Body of pancreas (tissue), 4 donors: ENCODE data around the gene PCDHB7. TPM values are rescaled to one million over a fixed set of nuclear protein-coding genes. Genes with fewer than 3 reads are reported as not detected.
A peak's percentile ranks its signal among the peaks of the same experiment; 100 is the strongest.
"Not testable (repeated sequence)": the region's sequence is repeated elsewhere in the genome, so short reads cannot be mapped to it uniquely, and the experiment has no call there.

Experiments
- ATAC-seq: fragments of 150-250 bp; one replicate; pipeline ENCODE4 v1.9.1; 2016
- DNase-seq, 4 donors: peaks; one replicate each; pipeline ENCODE4 v3.0.0-alpha.2; 2019
- H3K27ac ChIP-seq, 4 donors: fragments of 200-600 bp; sonication (generic); 1 replicate in 3 of 4; 2 replicates in 1 of 4; pipeline versions ENCODE4 v1.5.1 to v1.6.1; 2016 to 2019; ENCODE audit warnings: mild to moderate bottlenecking in 1 of 4, mixed read lengths in 1 of 4, moderate library complexity in 1 of 4
- H3K27me3 ChIP-seq, 2 donors: fragments of 200-600 bp; sonication (generic); one replicate each; pipeline ENCODE4 v1.6.0; 2016; ENCODE audit warnings: mild to moderate bottlenecking in 1 of 2
- H3K36me3 ChIP-seq, 2 donors: fragments of 200-600 bp; sonication (generic); replicated peaks in 1 of 2; 2 replicates each; pipeline ENCODE4 v1.5.1; 2016; ENCODE audit warnings: low read depth in 2 of 2; ENCODE audit not compliant: insufficient read depth in 1 of 2
- H3K4me1 ChIP-seq: fragments of 200-600 bp; sonication (generic); one replicate; pipeline ENCODE4 v1.6.0; 2016
- H3K4me3 ChIP-seq, 2 donors: fragments of 200-600 bp; sonication (generic); 1 replicate in 1 of 2; 2 replicates in 1 of 2; pipeline ENCODE4 v1.5.1; 2016 to 2019
- H3K9me3 ChIP-seq, 3 donors: fragments of 200-600 bp; sonication (generic); 1 replicate in 2 of 3; 2 replicates in 1 of 3; pipeline ENCODE4 v1.5.1; 2016
- POLR2A ChIP-seq, 3 donors: fragments of 450-650 bp; IDR thresholded peaks; one replicate each; pipeline ENCODE4 v1.6.1; 2016; ENCODE audit warnings: antibody characterized with exemption in 3 of 3, mild to moderate bottlenecking in 2 of 3
- WGBS, 2 donors: methylation state at CpG; one replicate each; pipeline ENCODE4 v1.1.5; 2017; 5-methylcytosine and 5-hydroxymethylcytosine counted together
- intact Hi-C: fragments of 100-400 bp; cut with DNase I; formaldehyde crosslinking; loops from one replicate; pipeline ENCODE4 v1.15.1; 2023
- total RNA-seq, 2 donors: library from RNA; depleted of rRNA; stranded (reverse); fragments of >200 nt; gene quantifications; one replicate each; pipeline ENCODE4 v1.1.0, GENCODE V29; 2016
- TF ChIP-seq, protein P1 (sequence below), 7 experiments: fragments of 450-650 bp in 4 of 7; fragments of 200-600 bp in 3 of 7; sonication (generic) in 3 of 7; IDR thresholded peaks; one replicate each; pipeline ENCODE4 v1.5.1; 2016 to 2019; ENCODE audit warnings: antibody characterized with exemption in 7 of 7

PCDHB7 gene
- total RNA-seq, 2 donors from 2014 or later = 0.52 TPM; not detected in 1

DNA sequence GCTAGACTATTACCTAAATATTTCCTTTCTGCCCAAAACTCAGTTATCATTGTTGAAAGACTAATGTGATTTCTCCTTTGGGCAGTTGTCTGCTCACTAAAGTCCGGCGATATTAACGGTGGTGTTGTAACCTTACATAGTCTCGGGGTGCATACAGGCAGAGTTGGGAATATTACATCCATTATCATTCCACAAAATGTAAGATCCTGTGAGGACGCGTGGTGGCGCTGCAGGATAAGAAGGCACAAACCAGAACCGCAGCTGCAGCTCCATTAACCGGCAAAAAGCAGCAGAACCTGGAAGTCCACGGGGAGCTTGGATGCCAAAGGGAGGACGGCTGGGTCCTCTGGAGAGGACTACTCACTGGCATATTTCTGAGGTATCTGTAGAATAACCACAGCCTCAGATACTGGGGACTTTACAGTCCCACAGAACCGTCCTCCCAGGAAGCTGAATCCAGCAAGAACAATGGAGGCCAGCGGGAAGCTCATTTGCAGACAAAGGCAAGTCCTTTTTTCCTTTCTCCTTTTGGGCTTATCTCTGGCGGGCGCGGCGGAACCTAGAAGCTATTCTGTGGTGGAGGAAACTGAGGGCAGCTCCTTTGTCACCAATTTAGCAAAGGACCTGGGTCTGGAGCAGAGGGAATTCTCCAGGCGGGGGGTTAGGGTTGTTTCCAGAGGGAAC, 41.4 kb downstream of the PCDHB7 start, which contains the start of gene PCDHB13:
PCDHB13 (plus strand) TSS at position 264 of the 684 bp plus-strand sequence; CDS start at position 469, 205 bp downstream.
- H3K27me3 ChIP-seq, H3K27ac ChIP-seq, H3K4me3 ChIP-seq, H3K36me3 ChIP-seq, intact Hi-C loops, H3K4me1 ChIP-seq: not testable (repeated sequence)
- WGBS, 2 donors = 6% methylated on average over 9 to 13 of the region's 18 CpGs
- H3K9me3 ChIP-seq = peaks cover 0 to 36% (median 0%) of the 10 kb centered on the region in 3 donors
- ATAC-seq (peak; percentile 73), DNase-seq (peak; percentile 58 to 77 (median 70))
- TF ChIP-seq POLR2A (IDR thresholded peaks at IDR 0.05) = peak in 2 of 3 donors; percentile 6 to 14
- TF ChIP-seq, protein P1, sequence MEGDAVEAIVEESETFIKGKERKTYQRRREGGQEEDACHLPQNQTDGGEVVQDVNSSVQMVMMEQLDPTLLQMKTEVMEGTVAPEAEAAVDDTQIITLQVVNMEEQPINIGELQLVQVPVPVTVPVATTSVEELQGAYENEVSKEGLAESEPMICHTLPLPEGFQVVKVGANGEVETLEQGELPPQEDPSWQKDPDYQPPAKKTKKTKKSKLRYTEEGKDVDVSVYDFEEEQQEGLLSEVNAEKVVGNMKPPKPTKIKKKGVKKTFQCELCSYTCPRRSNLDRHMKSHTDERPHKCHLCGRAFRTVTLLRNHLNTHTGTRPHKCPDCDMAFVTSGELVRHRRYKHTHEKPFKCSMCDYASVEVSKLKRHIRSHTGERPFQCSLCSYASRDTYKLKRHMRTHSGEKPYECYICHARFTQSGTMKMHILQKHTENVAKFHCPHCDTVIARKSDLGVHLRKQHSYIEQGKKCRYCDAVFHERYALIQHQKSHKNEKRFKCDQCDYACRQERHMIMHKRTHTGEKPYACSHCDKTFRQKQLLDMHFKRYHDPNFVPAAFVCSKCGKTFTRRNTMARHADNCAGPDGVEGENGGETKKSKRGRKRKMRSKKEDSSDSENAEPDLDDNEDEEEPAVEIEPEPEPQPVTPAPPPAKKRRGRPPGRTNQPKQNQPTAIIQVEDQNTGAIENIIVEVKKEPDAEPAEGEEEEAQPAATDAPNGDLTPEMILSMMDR (IDR thresholded peaks at IDR 0.05) = peak in 5 of 7 experiments; percentile 19 to 62 (median 58)

DNA sequence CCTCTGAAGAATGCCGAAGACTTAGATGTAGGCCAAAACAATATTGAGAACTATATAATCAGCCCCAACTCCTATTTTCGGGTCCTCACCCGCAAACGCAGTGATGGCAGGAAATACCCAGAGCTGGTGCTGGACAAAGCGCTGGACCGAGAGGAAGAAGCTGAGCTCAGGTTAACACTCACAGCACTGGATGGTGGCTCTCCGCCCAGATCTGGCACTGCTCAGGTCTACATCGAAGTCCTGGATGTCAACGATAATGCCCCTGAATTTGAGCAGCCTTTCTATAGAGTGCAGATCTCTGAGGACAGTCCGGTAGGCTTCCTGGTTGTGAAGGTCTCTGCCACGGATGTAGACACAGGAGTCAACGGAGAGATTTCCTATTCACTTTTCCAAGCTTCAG, 42.1 kb downstream of the PCDHB7 start:
- H3K36me3 ChIP-seq, intact Hi-C loops, DNase-seq, ATAC-seq, H3K4me1 ChIP-seq, H3K27me3 ChIP-seq, H3K4me3 ChIP-seq, H3K27ac ChIP-seq: not testable (repeated sequence)
- 38 to 71% methylated on average over 10 to 12 of the region's 12 CpGs for WGBS, 2 donors
- H3K9me3 ChIP-seq = peaks cover 0 to 43% (median 0%) of the 10 kb centered on the region in 3 donors

- H3K9me3 ChIP-seq = peaks cover 0 to 46% (median 0%) of the 10 kb centered on the region in 3 donors
- ATAC-seq, H3K27ac ChIP-seq, H3K27me3 ChIP-seq, H3K4me1 ChIP-seq, DNase-seq, H3K4me3 ChIP-seq, H3K36me3 ChIP-seq, intact Hi-C loops: not testable (repeated sequence)
- WGBS, 2 donors = 26 to 45% methylated on average over 19 to 26 of the region's 40 CpGs
Observed at GRCh38 chr5:141215504-141215903, 43.1 kb downstream of the PCDHB7 start.

DNA sequence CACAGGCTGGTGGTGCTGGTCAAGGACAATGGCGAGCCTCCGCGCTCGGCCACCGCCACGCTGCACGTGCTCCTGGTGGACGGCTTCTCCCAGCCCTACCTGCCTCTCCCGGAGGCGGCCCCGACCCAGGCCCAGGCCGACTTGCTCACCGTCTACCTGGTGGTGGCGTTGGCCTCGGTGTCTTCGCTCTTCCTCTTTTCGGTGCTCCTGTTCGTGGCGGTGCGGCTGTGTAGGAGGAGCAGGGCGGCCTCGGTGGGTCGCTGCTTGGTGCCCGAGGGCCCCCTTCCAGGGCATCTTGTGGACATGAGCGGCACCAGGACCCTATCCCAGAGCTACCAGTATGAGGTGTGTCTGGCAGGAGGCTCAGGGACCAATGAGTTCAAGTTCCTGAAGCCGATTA, 43.6 kb downstream of the PCDHB7 start:
- H3K4me1 ChIP-seq, H3K4me3 ChIP-seq, H3K27ac ChIP-seq, DNase-seq, ATAC-seq, H3K36me3 ChIP-seq, H3K27me3 ChIP-seq, intact Hi-C loops: not testable (repeated sequence)
- WGBS, 2 donors = 29 to 73% methylated on average over 1 to 19 of the region's 26 CpGs
- peaks cover 0 to 52% (median 0%) of the 10 kb centered on the region in 3 donors for H3K9me3 ChIP-seq

- no peaks in the 10 kb centered on the region for H3K4me1 ChIP-seq
- no peak within 1 kb of the TSS for H3K27ac ChIP-seq
- peak in 1 of 4 donors; percentile 15 for DNase-seq
- H3K27me3 ChIP-seq = no peaks in the 10 kb centered on the region
- TF ChIP-seq, protein P1 (IDR thresholded peaks at IDR 0.05) = peak in 1 of 7 experiments; percentile 10
- peak in 1 of 3 donors; percentile 8 for TF ChIP-seq POLR2A (IDR thresholded peaks at IDR 0.05)
- H3K9me3 ChIP-seq = peaks cover 0 to 73% (median 2%) of the 10 kb centered on the region in 3 donors
- no peak within 1 kb of the TSS for H3K4me3 ChIP-seq
- intact Hi-C loops = no loop called here
- H3K36me3 ChIP-seq = no peaks in the 10 kb centered on the region
- 29 to 41% methylated on average over 15 of the region's 15 CpGs for WGBS, 2 donors
- no peak for ATAC-seq
Observed at GRCh38 chr5:141223112-141223783, 50.8 kb downstream of the PCDHB7 start, which contains the start of gene PCDHB14. Gene PCDHB14, plus strand, starts transcription at chr5:141223343. Its CDS starts 163 bp downstream, at chr5:141223506.

DNA sequence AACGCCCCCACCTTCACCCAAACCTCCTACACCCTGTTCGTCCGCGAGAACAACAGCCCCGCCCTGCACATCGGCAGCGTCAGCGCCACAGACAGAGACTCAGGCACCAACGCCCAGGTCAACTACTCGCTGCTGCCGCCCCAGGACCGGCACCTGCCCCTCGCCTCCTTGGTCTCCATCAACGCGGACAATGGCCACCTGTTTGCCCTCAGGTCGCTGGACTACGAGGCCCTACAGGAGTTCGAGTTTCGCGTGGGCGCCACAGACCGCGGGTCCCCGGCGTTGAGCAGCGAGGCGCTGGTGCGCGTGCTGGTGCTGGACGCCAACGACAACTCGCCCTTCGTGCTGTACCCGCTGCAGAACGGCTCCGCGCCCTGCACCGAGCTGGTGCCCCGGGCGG, 52.4 kb downstream of the PCDHB7 start:
- H3K27me3 ChIP-seq, H3K4me3 ChIP-seq, H3K27ac ChIP-seq, H3K4me1 ChIP-seq, H3K36me3 ChIP-seq, ATAC-seq, DNase-seq, intact Hi-C loops: not testable (repeated sequence)
- 19 to 26% methylated on average over 33 of the region's 40 CpGs for WGBS, 2 donors
- peaks cover 0 to 59% (median 2%) of the 10 kb centered on the region in 3 donors for H3K9me3 ChIP-seq

DNA sequence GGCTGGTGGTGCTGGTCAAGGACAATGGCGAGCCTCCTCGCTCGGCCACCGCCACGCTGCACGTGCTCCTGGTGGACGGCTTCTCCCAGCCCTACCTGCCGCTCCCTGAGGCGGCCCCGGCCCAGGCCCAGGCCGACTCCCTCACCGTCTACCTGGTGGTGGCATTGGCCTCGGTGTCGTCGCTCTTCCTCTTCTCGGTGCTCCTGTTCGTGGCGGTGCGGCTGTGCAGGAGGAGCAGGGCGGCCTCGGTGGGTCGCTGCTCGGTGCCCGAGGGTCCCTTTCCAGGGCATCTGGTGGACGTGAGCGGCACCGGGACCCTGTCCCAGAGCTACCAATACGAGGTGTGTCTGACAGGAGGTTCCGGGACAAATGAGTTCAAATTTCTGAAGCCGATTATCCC, 53.0 kb downstream of the PCDHB7 start:
- DNase-seq, ATAC-seq, intact Hi-C loops, H3K27me3 ChIP-seq, H3K27ac ChIP-seq, H3K4me3 ChIP-seq, H3K4me1 ChIP-seq, H3K36me3 ChIP-seq: not testable (repeated sequence)
- WGBS, 2 donors = 21 to 47% methylated on average over 6 to 28 of the region's 30 CpGs
- peaks cover 0 to 55% (median 2%) of the 10 kb centered on the region in 3 donors for H3K9me3 ChIP-seq
